ENCODE results near the gene KCNJ16.

GRCh38 chr17:70134042-70134441 lies 59.0 kb downstream of the KCNJ16 start:
- TF ChIP-seq PRPF4 (IDR thresholded peaks at IDR 0.05; ENCODE audit: low read depth, low read length, poor library complexity, severe bottlenecking) (no peak), RFX5 (IDR thresholded peaks at IDR 0.05; ENCODE audit: low read depth, low read length) (no peak)

All from HepG2 (cell line).